ENCODE data around the gene NAALADL2.

DNA sequence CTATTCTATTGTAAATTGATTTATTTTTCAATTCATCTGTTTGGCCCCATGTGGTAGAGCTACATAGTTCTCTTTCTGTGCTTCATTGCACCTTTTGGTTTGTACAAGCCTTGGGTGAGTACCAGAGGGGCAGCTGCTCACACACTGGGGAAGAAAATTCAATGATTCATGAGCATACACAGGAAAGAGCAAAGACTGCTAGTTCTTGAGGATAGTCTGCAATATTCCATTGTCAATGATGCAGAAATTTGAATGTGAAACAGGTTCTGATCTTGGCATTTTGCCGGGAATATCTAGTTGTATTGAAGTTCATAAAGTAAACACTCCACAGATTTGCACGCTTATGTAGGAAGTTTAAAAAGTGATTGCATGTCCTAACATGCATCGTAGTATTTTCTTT, 304.6 kb downstream of the NAALADL2 start:
- TF ChIP-seq, protein P1, sequence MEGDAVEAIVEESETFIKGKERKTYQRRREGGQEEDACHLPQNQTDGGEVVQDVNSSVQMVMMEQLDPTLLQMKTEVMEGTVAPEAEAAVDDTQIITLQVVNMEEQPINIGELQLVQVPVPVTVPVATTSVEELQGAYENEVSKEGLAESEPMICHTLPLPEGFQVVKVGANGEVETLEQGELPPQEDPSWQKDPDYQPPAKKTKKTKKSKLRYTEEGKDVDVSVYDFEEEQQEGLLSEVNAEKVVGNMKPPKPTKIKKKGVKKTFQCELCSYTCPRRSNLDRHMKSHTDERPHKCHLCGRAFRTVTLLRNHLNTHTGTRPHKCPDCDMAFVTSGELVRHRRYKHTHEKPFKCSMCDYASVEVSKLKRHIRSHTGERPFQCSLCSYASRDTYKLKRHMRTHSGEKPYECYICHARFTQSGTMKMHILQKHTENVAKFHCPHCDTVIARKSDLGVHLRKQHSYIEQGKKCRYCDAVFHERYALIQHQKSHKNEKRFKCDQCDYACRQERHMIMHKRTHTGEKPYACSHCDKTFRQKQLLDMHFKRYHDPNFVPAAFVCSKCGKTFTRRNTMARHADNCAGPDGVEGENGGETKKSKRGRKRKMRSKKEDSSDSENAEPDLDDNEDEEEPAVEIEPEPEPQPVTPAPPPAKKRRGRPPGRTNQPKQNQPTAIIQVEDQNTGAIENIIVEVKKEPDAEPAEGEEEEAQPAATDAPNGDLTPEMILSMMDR (IDR thresholded peaks at IDR 0.05), result no peak
- no peak for TF ChIP-seq POLR2A (IDR thresholded peaks at IDR 0.05; ENCODE audit: low read depth)
